H1 (cell line): ENCODE results near the gene INPP5A. TPM values are rescaled to one million over a fixed set of nuclear protein-coding genes. Genes with fewer than 3 reads are reported as not detected.

Experiments
- CTCF ChIA-PET: fragments of 300-600 bp; sonication (Branson Sonifier 250); formaldehyde crosslinking; loops from one replicate; lab custom pipeline; 2021; ENCODE audit not compliant: partially characterized antibody; lab: Charles Lee
- POLR2A ChIA-PET: fragments of 300-600 bp; sonication (Branson Sonifier 250); formaldehyde crosslinking; loops from one replicate; lab custom pipeline; 2021; ENCODE audit warnings: inconsistent platforms; ENCODE audit not compliant: partially characterized antibody; lab: Charles Lee
- DNase-seq, 2 experiments: peaks; one replicate each; pipeline versions ENCODE4 v3.0.0 to v3.0.0-alpha.2; 2010 to 2022; ENCODE audit warnings: low spot score in 2 of 2, low read depth in 1 of 2, mixed read lengths in 1 of 2
- FAIRE-seq: peaks from 2 replicates; lab custom pipeline; 2011; peaks lifted over from hg19 to GRCh38; lab: Jason Lieb, UNC
- H2AFZ ChIP-seq: 2 replicates; pipeline ENCODE4 v1.8.1; 2012; ENCODE audit warnings: low read length, inconsistent platforms
- H2AK5ac ChIP-seq: 2 replicates; pipeline ENCODE4 v1.6.1; 2013; ENCODE audit warnings: low read depth, low read length
- H2BK120ac ChIP-seq: replicated peaks from 2 replicates; pipeline ENCODE3; 2013; ENCODE audit warnings: low read depth, low read length, inconsistent platforms
- H2BK12ac ChIP-seq: 2 replicates; pipeline ENCODE4 v1.6.1; 2013; ENCODE audit warnings: low read depth, low read length
- H2BK15ac ChIP-seq: 2 replicates; pipeline ENCODE4 v1.6.1; 2013; ENCODE audit warnings: low read length
- H2BK20ac ChIP-seq: 2 replicates; pipeline ENCODE4 v1.6.1; 2013; ENCODE audit warnings: low read length
- H2BK5ac ChIP-seq: 2 replicates; pipeline ENCODE4 v1.6.1; 2013; ENCODE audit warnings: low read depth, low read length
- H3K14ac ChIP-seq: 2 replicates; pipeline ENCODE4 v1.6.1; 2013; ENCODE audit warnings: inconsistent platforms; ENCODE audit not compliant: insufficient read length
- H3K18ac ChIP-seq: 2 replicates; pipeline ENCODE4 v1.6.1; 2013; ENCODE audit warnings: low read length; ENCODE audit errors: extremely low read depth
- H3K23ac ChIP-seq: 2 replicates; pipeline ENCODE4 v1.6.1; 2013; ENCODE audit warnings: inconsistent platforms; ENCODE audit not compliant: insufficient read length
- H3K23me2 ChIP-seq: 2 replicates; pipeline ENCODE4 v1.6.1; 2013; ENCODE audit warnings: low read depth, low read length
- H3K27ac ChIP-seq: 2 replicates; pipeline ENCODE4 v1.6.1; 2011; ENCODE audit warnings: low read depth, low read length, inconsistent platforms
- H3K27me3 ChIP-seq, 4 experiments: replicated peaks in 1 of 4; 1 replicate in 1 of 4; 2 replicates in 3 of 4; pipeline versions ENCODE4 v1.6.1 to v1.8.1; 2011 to 2013; ENCODE audit warnings: low read length in 3 of 4, mild to moderate bottlenecking in 3 of 4, inconsistent platforms in 2 of 4, mixed read lengths in 2 of 4, moderate library complexity in 1 of 4; ENCODE audit not compliant: control insufficient read depth in 3 of 4, insufficient read depth in 3 of 4; ENCODE audit errors: extremely low read depth in 1 of 4
- H3K36me3 ChIP-seq, 4 experiments: 2 replicates each; pipeline versions ENCODE4 v1.6.1 to v1.8.1; 2011 to 2013; ENCODE audit warnings: mild to moderate bottlenecking in 4 of 4, low read length in 3 of 4, moderate library complexity in 2 of 4, control low read depth in 1 of 4, inconsistent platforms in 1 of 4; ENCODE audit not compliant: insufficient read depth in 4 of 4, control insufficient read depth in 2 of 4
- H3K4ac ChIP-seq: replicated peaks from 2 replicates; pipeline ENCODE3; 2013; ENCODE audit warnings: low read length, low read depth, mixed read lengths, inconsistent platforms; ENCODE audit not compliant: insufficient read length
- H3K4me1 ChIP-seq, 4 experiments: replicated peaks in 1 of 4; 1 replicate in 1 of 4; 2 replicates in 3 of 4; pipeline versions ENCODE4 v1.6.1 to v1.8.1; 2011 to 2013; ENCODE audit warnings: low read length in 3 of 4, inconsistent platforms in 2 of 4, mixed read lengths in 1 of 4; ENCODE audit not compliant: insufficient read depth in 4 of 4, control insufficient read depth in 3 of 4
- H3K4me2 ChIP-seq, 2 experiments: 2 replicates each; pipeline versions ENCODE4 v1.6.1 to v1.8.1; 2011 to 2013; ENCODE audit warnings: low read depth in 2 of 2, low read length in 2 of 2, control low read depth in 1 of 2, inconsistent platforms in 1 of 2, mild to moderate bottlenecking in 1 of 2; ENCODE audit not compliant: insufficient read depth in 1 of 2
- H3K4me3 ChIP-seq, 4 experiments: fragments of 200-600, 300-600 bp in 1 of 4; sonication (generic), shearing (Covaris generic), sonication (Bioruptor Twin) in 1 of 4; 2 replicates each; pipeline versions ENCODE4 v1.5.1 to v1.8.1; 2011 to 2016; ENCODE audit warnings: low read length in 4 of 4, low read depth in 3 of 4, control low read depth in 2 of 4, inconsistent platforms in 2 of 4, mild to moderate bottlenecking in 2 of 4, mixed read lengths in 1 of 4, moderate library complexity in 1 of 4; ENCODE audit not compliant: insufficient read depth in 2 of 4; ENCODE audit errors: extremely low read depth in 1 of 4
- H3K56ac ChIP-seq: replicated peaks from 2 replicates; pipeline ENCODE3; 2013; ENCODE audit warnings: low read depth, mild to moderate bottlenecking, mixed read lengths, low read length, inconsistent platforms; ENCODE audit not compliant: insufficient read length
- H3K79me1 ChIP-seq: 2 replicates; pipeline ENCODE4 v1.6.1; 2013; ENCODE audit warnings: low read depth, low read length, control low read depth
- H3K79me2 ChIP-seq, 2 experiments: 2 replicates each; pipeline versions ENCODE4 v1.6.1 to v1.8.1; 2012 to 2013; ENCODE audit warnings: low read length in 2 of 2, mild to moderate bottlenecking in 2 of 2, inconsistent platforms in 1 of 2; ENCODE audit not compliant: insufficient read depth in 2 of 2, control insufficient read depth in 1 of 2
- H3K9ac ChIP-seq, 4 experiments: replicated peaks in 1 of 4; 1 replicate in 1 of 4; 2 replicates in 3 of 4; pipeline versions ENCODE4 v1.6.1 to v1.8.1; 2011 to 2013; ENCODE audit warnings: low read depth in 3 of 4, low read length in 3 of 4, control low read depth in 2 of 4, mild to moderate bottlenecking in 2 of 4, moderate library complexity in 2 of 4, inconsistent platforms in 1 of 4; ENCODE audit errors: extremely low read depth in 1 of 4
- H3K9me3 ChIP-seq, 2 experiments: 2 replicates each; pipeline versions ENCODE4 v1.6.1 to v1.8.1; 2012 to 2013; ENCODE audit warnings: mild to moderate bottlenecking in 2 of 2, moderate library complexity in 2 of 2, control low read depth in 1 of 2, inconsistent platforms in 1 of 2, low read depth in 1 of 2, low read length in 1 of 2, mixed read lengths in 1 of 2; ENCODE audit not compliant: insufficient read depth in 2 of 2
- H4K20me1 ChIP-seq, 2 experiments: replicated peaks in 1 of 2; 2 replicates each; pipeline versions ENCODE3 to v1.8.1; 2011 to 2013; ENCODE audit warnings: inconsistent platforms in 2 of 2, low read length in 2 of 2, mild to moderate bottlenecking in 1 of 2; ENCODE audit not compliant: insufficient read depth in 2 of 2, control insufficient read depth in 1 of 2
- H4K5ac ChIP-seq: 2 replicates; pipeline ENCODE4 v1.6.1; 2013; ENCODE audit warnings: low read length, low read depth, mixed read lengths, inconsistent platforms; ENCODE audit not compliant: insufficient read length
- H4K8ac ChIP-seq: 2 replicates; pipeline ENCODE4 v1.8.0; 2013; ENCODE audit warnings: mild to moderate bottlenecking, moderate library complexity, low read length, inconsistent platforms; ENCODE audit not compliant: insufficient read depth; ENCODE audit errors: extremely low read depth
- H4K91ac ChIP-seq: replicated peaks from 2 replicates; pipeline ENCODE3; 2013; ENCODE audit warnings: low read length, mixed read lengths, inconsistent platforms; ENCODE audit not compliant: insufficient read length
- CREB1 ChIP-seq: IDR thresholded peaks from 2 replicates; pipeline ENCODE4 v1.6.1; 2012; ENCODE audit warnings: inconsistent platforms
- EP300 ChIP-seq, 2 experiments: IDR thresholded peaks; 1 replicate in 1 of 2; 2 replicates in 1 of 2; pipeline ENCODE4 v1.6.1; 2011 to 2012; ENCODE audit warnings: low read depth in 2 of 2, low read length in 2 of 2, mild to moderate bottlenecking in 2 of 2, borderline replicate concordance in 1 of 2, inconsistent platforms in 1 of 2, moderate library complexity in 1 of 2
- GABPA ChIP-seq: IDR thresholded peaks from 2 replicates; pipeline ENCODE4 v1.6.1; 2011; ENCODE audit warnings: mild to moderate bottlenecking, low read length, moderate library complexity, borderline replicate concordance; ENCODE audit not compliant: insufficient read depth
- GTF2F1 ChIP-seq: IDR thresholded peaks from 2 replicates; pipeline ENCODE4 v1.6.1; 2012; ENCODE audit warnings: low read depth, low read length, improper control_type of control experiment, borderline replicate concordance
- POLR2A ChIP-seq, 2 experiments: IDR thresholded peaks; 1 replicate in 1 of 2; 2 replicates in 1 of 2; pipeline ENCODE4 v1.6.1; 2011; ENCODE audit warnings: low read depth in 2 of 2, low read length in 2 of 2, mild to moderate bottlenecking in 2 of 2; ENCODE audit errors: control extremely low read depth in 1 of 2
- POU5F1 ChIP-seq: IDR thresholded peaks from 2 replicates; pipeline ENCODE4 v1.6.1; 2011; ENCODE audit warnings: low read depth, mild to moderate bottlenecking, low read length, moderate library complexity
- RNF2 ChIP-seq: fragments of 200-900, 300-1000 bp; sonication (generic); IDR thresholded peaks from 2 replicates; pipeline ENCODE4 v1.7.1; 2016; ENCODE audit warnings: borderline replicate concordance, low read depth, mild to moderate bottlenecking, antibody characterized with exemption, low read length; ENCODE audit not compliant: poor library complexity, severe bottlenecking; ENCODE audit errors: missing control alignments
- SIN3A ChIP-seq, 2 experiments: IDR thresholded peaks in 1 of 2; conservative IDR thresholded peaks in 1 of 2; 2 replicates each; pipeline ENCODE4 v1.6.1; 2011 to 2012; ENCODE audit warnings: low read length in 2 of 2, improper control_type of control experiment in 1 of 2, low read depth in 1 of 2, mild to moderate bottlenecking in 1 of 2
- SIX5 ChIP-seq: IDR thresholded peaks from 2 replicates; pipeline ENCODE4 v1.6.1; 2011; ENCODE audit warnings: mild to moderate bottlenecking, low read depth, low read length
- WGBS, 2 experiments: shearing (Covaris generic) in 1 of 2; methylation state at CpG; one replicate each; pipeline versions ENCODE4 v1.1.6 to v1.1.7; 2013 to 2015; ENCODE audit warnings: low lambda C conversion rate in 2 of 2, mixed read lengths in 2 of 2, inconsistent platforms in 1 of 2, low coverage in 1 of 2, missing lambda C conversion rate in 1 of 2; ENCODE audit not compliant: insufficient replicate concordance in 2 of 2, insufficient coverage in 1 of 2, insufficient read length in 1 of 2; ENCODE audit errors: extremely low coverage in 1 of 2, missing lambda C conversion rate in 1 of 2; 5-methylcytosine and 5-hydroxymethylcytosine counted together
- polyA plus RNA-seq, 7 experiments: library from polyadenylated mRNA; depleted of rRNA in 3 of 7; stranded (reverse) in 5 of 7; unstranded in 2 of 7; fragments of >200 nt in 5 of 7; fragments of 200-250 nt in 2 of 7; gene quantifications; 1 replicate in 5 of 7; 2 replicates in 1 of 7; 4 replicates in 1 of 7; pipeline versions ENCODE4 v1.2.1 to v1.2.3, GENCODE V29; 2011 to 2013; ENCODE audit warnings: missing spikeins in 2 of 7, mixed read lengths in 2 of 7
- total RNA-seq: library from RNA; stranded (reverse); fragmentation: NEBNext Ultra II Directional; extraction: Animal tissue kit (Norgen Biotek cat#: 25700); gene quantifications from 2 replicates; pipeline ENCODE4 v1.2.1, GENCODE V29; 2021
- TF ChIP-seq, protein P1 (sequence below), 3 experiments: IDR thresholded peaks; 1 replicate in 2 of 3; 2 replicates in 1 of 3; pipeline versions ENCODE4 v1.5.1 to v1.6.1; 2011; ENCODE audit warnings: low read length in 3 of 3, mild to moderate bottlenecking in 3 of 3, inconsistent platforms in 2 of 3, low read depth in 1 of 3, moderate library complexity in 1 of 3; ENCODE audit not compliant: insufficient read depth in 1 of 3; ENCODE audit errors: control extremely low read depth in 1 of 3

INPP5A gene
- total and polyA plus RNA-seq, 2 of the 8 experiments (the other 6 are each of a cell fraction or from before 2014, with no cell fraction given) = 19.7 to 27.5 TPM

DNA sequence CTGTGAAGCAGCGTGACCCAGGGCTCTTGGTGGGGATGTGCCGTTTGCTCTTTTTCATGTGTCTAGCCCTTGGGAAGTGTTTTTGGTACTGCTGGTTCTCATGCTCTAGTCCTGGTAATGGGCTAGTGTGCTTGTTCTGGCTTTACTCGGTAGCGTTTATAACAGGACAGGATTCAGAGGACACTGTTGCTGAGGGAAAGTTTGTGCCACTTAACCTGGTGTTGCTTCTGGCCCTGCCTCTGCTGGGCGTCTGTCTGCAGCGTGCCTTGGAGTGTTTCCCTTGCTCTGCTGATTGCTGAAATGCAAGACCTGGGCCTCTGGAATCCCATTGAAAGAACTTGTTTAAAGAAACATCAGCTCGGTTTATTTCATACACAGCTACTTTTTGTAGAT lies 35.0 kb downstream of the INPP5A start:
- H3K4me3 ChIP-seq = no peak overlapping the region
- H4K20me1 ChIP-seq = peaks cover 7 to 24% of the 10 kb centered on the region in 2 experiments
- peaks cover 0 to 6% of the 10 kb centered on the region in 2 experiments; a peak in 1 of 4 replicates for H3K79me2 ChIP-seq
- H2BK15ac ChIP-seq = no peak overlapping the region
- DNase-seq (no peak), FAIRE-seq (no peak)
- H2AFZ ChIP-seq = no peak overlapping the region
- H3K79me1 ChIP-seq = peaks cover 11% of the 10 kb centered on the region
- no peak overlapping the region for H2BK120ac ChIP-seq
- no peak overlapping the region for H3K14ac ChIP-seq
- H3K27me3 ChIP-seq = no peaks in the 10 kb centered on the region; a peak in 1 of 7 replicates
- peaks cover 7 to 30% (median 19%) of the 10 kb centered on the region in 4 experiments for H3K4me1 ChIP-seq
- 61% methylated on average over 5 of the region's 7 CpGs; no CpG with 5 or more reads in 1 of the 2 experiments for WGBS, 2 experiments
- no peak overlapping the region for H3K18ac ChIP-seq
- no peak overlapping the region for H2BK12ac ChIP-seq
- ChIA-PET CTCF (interaction anchor here (1.1 to 1.5 kb wide), 4 partner anchors 10 to 266 kb away, joined by 3 read pairs; no protein-coding TSS in a partner anchor), POLR2A (interaction anchor here (0.9 to 1.5 kb wide), 3 partner anchors 21 to 70 kb away, joined by 3 read pairs; no protein-coding TSS in a partner anchor)
- H3K23ac ChIP-seq = no peak overlapping the region
- no peak overlapping the region for H2AK5ac ChIP-seq
- H4K91ac ChIP-seq = peak overlapping the region; percentile 25
- no peaks in the 10 kb centered on the region for H3K36me3 ChIP-seq
- no peak overlapping the region for H4K8ac ChIP-seq
- peaks cover 3% of the 10 kb centered on the region; the same call in 1 of the 2 replicates for H3K23me2 ChIP-seq
- H2BK5ac ChIP-seq = no peak overlapping the region
- H3K9ac ChIP-seq = no peak overlapping the region
- H3K9me3 ChIP-seq = no peaks in the 10 kb centered on the region
- no peak overlapping the region for H3K4ac ChIP-seq
- H3K27ac ChIP-seq = no peak overlapping the region
- no peak overlapping the region for H2BK20ac ChIP-seq
- peak overlapping the region in 1 of 2 experiments; percentile 40; a peak in 2 of 4 replicates for H3K4me2 ChIP-seq
- no peak overlapping the region for H4K5ac ChIP-seq
- H3K56ac ChIP-seq = peak overlapping the region; percentile 10
- TF ChIP-seq GTF2F1 (no peak), EP300 (IDR thresholded peaks at IDR 0.05; ENCODE audit: borderline replicate concordance in 1 of 2, low read depth in 2 of 2, low read length in 2 of 2) (no peak), SIN3A (conservative IDR thresholded peaks at IDR 0.05 in 1 of 2, IDR thresholded peaks at IDR 0.05 in 1 of 2; ENCODE audit: low read depth in 1 of 2, low read length in 2 of 2) (no peak), RNF2 (no peak), SIX5 (no peak), POU5F1 (no peak), POLR2A (IDR thresholded peaks at IDR 0.05; ENCODE audit: control extremely low read depth in 1 of 2, low read depth in 2 of 2, low read length in 2 of 2) (no peak), GABPA (no peak), CREB1 (no peak)
- TF ChIP-seq, protein P1, sequence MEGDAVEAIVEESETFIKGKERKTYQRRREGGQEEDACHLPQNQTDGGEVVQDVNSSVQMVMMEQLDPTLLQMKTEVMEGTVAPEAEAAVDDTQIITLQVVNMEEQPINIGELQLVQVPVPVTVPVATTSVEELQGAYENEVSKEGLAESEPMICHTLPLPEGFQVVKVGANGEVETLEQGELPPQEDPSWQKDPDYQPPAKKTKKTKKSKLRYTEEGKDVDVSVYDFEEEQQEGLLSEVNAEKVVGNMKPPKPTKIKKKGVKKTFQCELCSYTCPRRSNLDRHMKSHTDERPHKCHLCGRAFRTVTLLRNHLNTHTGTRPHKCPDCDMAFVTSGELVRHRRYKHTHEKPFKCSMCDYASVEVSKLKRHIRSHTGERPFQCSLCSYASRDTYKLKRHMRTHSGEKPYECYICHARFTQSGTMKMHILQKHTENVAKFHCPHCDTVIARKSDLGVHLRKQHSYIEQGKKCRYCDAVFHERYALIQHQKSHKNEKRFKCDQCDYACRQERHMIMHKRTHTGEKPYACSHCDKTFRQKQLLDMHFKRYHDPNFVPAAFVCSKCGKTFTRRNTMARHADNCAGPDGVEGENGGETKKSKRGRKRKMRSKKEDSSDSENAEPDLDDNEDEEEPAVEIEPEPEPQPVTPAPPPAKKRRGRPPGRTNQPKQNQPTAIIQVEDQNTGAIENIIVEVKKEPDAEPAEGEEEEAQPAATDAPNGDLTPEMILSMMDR (IDR thresholded peaks at IDR 0.05; ENCODE audit: control extremely low read depth in 1 of 3, insufficient read depth in 1 of 3, low read depth in 1 of 3, low read length in 3 of 3) = no peak
